Activated CD4-positive, alpha-beta T cell treated with anti-CD3 and anti-CD28 coated beads, Interleukin-2, amount 50 U/mL, for 1 hour (primary cell): Measurements from ENCODE around the gene MICU1.

Experiments used
- DNase-seq: peaks from one replicate; pipeline ENCODE4 v3.0.0-alpha.2; 2020

MICU1 gene

DNA sequence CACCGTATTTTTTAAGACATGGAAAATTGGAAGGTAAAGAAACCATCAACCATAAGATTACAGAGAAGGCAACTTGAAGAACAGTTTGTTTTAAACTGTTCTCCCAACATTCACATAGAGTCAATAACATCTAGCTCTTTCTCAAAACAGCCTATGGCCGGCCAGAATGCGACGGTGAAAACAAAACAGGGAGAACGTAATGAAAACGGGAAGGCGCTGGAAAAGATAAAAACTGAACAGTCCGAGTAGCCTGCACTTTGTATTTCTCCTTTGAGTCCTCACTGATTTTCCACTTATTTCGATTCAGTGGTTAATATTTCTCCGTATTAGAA, 637 bp downstream of the MICU1 start:
- DNase-seq, result no peak

GRCh38 chr10:72622271-72622670, 3.6 kb downstream of the MICU1 start:
- DNase-seq, result no peak

- DNase-seq, result no peak
Measured at GRCh38 chr10:72616716-72617115, 9.2 kb downstream of the MICU1 start.

GRCh38 chr10:72615970-72616369, 9.9 kb downstream of the MICU1 start:
- no peak for DNase-seq

- DNase-seq, result no peak
Measured at GRCh38 chr10:72612203-72612826, 13.6 kb downstream of the MICU1 start.

DNA sequence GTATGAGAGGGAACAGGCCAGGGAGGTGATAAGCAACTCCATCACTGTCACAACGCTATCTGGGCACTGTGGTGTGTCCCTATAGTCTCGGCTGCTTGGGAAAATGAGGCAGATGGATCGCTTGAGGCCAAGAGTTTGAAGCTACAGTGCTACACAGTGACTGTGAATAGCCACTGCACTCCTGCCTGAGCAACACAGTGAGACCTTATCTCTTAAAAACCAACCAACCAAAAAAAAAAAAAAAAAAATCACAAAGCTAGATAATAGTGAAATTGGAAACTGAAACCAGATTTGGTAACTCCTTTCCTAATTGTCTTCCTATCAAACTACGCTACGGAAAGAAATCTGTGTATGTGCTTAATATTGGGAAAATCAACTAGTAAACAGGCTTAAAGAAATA, 14.1 kb downstream of the MICU1 start:
- no peak for DNase-seq

DNA sequence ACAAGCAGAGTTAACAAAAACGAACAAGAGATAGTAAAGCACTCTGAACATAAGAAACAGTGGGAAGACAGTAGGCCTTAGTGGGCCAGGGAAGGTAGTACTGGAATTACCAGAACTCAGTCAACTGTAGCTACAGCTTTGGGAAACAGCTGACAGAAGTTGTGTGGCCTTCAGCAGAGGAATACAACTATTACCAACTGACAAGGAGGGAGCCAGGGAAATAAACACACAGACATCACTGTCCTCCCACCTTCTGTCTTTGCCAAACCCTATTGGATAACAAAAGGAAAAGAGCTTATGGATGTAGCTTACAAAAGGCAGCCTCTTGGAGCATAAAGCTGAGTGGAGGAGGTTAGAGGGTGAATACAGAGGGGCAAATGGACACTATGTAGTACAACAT, 15.4 kb downstream of the MICU1 start:
- DNase-seq, result no peak

GRCh38 chr10:72605122-72605521, 20.8 kb downstream of the MICU1 start:
- no peak for DNase-seq

GRCh38 chr10:72601144-72601543, 24.7 kb downstream of the MICU1 start:
- DNase-seq, result no peak

GRCh38 chr10:72598769-72599701, 26.8 kb downstream of the MICU1 start:
- DNase-seq, result no peak

- DNase-seq, result no peak
Measured at GRCh38 chr10:72597897-72598296, 28.0 kb downstream of the MICU1 start.

GRCh38 chr10:72595436-72595835, 30.4 kb downstream of the MICU1 start:
- DNase-seq, result no peak

GRCh38 chr10:72593963-72594362, 31.9 kb downstream of the MICU1 start:
- DNase-seq, result no peak

- no peak for DNase-seq
Measured at GRCh38 chr10:72588266-72588665, 37.6 kb downstream of the MICU1 start.

GRCh38 chr10:72587568-72587967, 38.3 kb downstream of the MICU1 start:
- DNase-seq, result no peak

GRCh38 chr10:72574636-72575035, 51.2 kb downstream of the MICU1 start:
- DNase-seq, result no peak

- DNase-seq, result no peak
Measured at GRCh38 chr10:72573079-72573478, 52.8 kb downstream of the MICU1 start.

DNA sequence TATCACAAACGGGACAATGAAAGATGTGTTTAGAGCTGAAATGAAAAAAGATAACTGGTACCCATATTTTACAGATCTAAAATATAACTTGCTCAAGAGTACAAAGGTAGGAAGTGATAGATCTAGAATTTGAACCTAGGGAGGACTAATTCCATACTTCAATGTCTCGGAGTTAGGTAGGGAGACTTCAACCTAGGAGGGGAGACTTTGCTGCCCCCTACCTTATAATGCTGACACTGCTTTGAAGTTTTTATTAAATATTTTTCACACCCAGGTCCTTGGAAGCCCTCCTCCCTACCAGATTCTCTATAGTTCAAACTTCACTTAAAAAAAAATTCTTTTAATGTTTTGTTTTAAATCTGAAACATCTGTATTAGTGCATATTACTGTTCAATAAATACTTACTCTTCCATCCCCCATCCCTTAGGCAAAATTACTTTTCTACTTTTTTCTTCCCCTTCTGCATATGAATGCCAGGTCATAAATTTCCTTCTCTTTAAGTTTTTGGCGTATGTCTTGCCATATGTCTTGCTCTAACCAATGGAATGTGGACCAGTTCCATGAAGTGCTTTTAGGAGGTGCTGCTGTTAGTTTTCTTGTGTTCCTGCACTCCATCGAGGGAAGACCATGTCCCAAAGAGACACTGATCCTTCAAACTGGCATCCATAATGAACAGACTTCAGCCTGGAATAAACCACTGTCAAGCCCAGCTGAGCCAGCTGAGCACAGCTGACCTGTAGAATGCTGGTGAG, 57.8 kb downstream of the MICU1 start:
- DNase-seq, result no peak

GRCh38 chr10:72567421-72567820, 58.5 kb downstream of the MICU1 start:
- no peak for DNase-seq

DNA sequence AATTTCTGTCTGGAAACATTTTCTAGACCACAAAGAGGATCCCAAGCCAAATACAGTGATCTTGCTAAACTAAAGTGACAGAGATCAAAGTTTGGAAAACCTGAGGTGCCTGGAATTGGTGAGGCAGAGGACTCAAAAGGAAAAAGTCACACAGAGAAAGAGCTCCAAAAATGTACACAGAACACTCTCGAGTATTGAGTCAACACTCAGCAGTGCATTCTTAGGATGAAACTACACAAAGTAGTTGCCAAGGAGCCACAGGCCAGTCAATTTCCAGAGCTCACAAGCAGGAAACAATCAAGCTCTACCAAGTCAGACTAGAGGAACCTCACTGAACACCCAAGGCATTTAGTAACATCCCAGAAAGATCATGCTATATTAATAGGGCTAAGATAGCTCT, 61.3 kb downstream of the MICU1 start:
- no peak for DNase-seq

DNA sequence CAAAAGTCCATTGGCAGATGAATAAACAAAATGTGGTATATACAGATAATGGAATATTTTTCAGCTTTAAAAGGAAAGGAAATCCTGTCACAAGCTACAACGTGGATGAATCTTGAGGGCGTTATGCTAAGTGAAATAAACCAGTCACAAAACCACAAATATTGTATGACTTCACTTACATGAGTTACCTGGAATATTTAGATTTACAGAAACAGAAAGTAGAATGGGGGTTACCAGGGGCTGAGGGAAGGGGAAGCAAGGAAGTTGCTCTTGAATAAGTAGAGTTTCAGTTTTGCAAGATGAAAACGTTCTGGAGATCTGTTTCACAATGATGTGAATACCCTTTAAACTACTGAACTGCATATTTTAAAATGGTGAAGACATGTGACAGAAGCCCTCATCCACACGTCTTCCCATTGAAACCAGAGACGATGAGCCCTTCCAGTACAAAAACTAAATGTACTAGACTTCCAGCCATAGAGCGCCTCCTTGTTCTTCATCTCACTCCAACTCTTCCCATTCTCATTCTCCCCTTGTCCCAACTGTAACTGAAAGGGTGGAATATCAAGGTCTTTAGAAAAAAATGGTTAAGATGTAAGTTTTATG, 62.4 kb downstream of the MICU1 start:
- DNase-seq, result no peak

DNA sequence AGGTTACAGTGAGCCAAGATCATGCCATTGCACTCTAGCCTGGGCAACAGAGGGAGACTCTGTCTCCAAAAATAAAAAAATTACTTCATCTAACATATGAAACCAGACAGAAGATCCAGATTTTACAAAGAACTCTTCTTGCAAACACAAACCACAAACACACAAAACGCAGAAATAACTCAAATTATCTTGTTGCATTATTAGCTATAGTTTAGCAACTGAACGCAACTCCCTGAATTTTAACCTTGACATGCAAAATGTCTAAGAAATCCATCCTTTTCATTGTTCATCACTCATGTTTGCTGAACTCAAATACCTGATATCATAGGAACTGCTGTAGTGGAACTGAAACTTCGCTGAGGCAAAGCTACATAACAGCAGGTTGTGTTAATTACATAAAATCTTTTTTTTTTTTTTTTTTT, 64.1 kb downstream of the MICU1 start:
- DNase-seq, result no peak

DNA sequence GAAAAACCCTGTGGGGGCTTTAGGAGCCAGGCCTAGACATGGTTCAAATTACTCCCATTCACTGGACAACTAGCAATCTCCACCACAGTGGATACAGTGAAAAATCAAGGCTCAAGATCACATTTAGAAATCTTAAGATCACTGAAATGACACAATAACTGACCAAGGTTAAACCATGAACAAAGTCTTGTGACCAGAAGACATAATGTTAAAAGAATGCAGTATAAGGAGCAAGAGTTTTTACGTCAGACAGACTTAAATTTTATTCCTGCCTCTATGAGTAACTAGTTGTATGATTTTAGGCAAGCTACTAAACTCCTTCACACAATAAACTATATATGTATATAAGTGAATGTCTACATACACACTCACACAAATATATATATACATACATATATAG, 68.5 kb downstream of the MICU1 start:
- no peak for DNase-seq
